NCI-H2029 (cell line): Measurements from ENCODE around the gene PCSK2.

ENCODE experiments used
- DNase-seq: peaks from one replicate; lab custom pipeline; 2025; lab: John Stamatoyannopoulos, UW

The PCSK2 gene

GRCh38 chr20:17446171-17446570 lies 219.3 kb downstream of the PCSK2 start:
- no peak for DNase-seq

GRCh38 chr20:17448071-17448470 lies 221.2 kb downstream of the PCSK2 start:
- DNase-seq, result no peak

- no peak for DNase-seq
These were observed 222.2 kb downstream of the PCSK2 start for GRCh38 chr20:17449031-17449430.

GRCh38 chr20:17452441-17452840 lies 225.6 kb downstream of the PCSK2 start:
- no peak for DNase-seq

- no peak for DNase-seq
These were observed 226.8 kb downstream of the PCSK2 start for GRCh38 chr20:17453592-17453991.

GRCh38 chr20:17456279-17456678 lies 229.4 kb downstream of the PCSK2 start:
- no peak for DNase-seq

GRCh38 chr20:17457079-17457478 lies 230.2 kb downstream of the PCSK2 start:
- no peak for DNase-seq

GRCh38 chr20:17457588-17458190 lies 230.8 kb downstream of the PCSK2 start:
- DNase-seq, result no peak

- no peak for DNase-seq
These were observed 233.3 kb downstream of the PCSK2 start for GRCh38 chr20:17460119-17460518.

- DNase-seq, result no peak
These were observed 235.1 kb downstream of the PCSK2 start for GRCh38 chr20:17461941-17462340.

GRCh38 chr20:17463711-17464110 lies 236.9 kb downstream of the PCSK2 start:
- no peak for DNase-seq

- DNase-seq, result no peak
These were observed 238.4 kb downstream of the PCSK2 start for GRCh38 chr20:17465236-17465635.

- no peak for DNase-seq
These were observed 239.8 kb downstream of the PCSK2 start for GRCh38 chr20:17466641-17467040.

GRCh38 chr20:17467120-17467655 lies 240.3 kb downstream of the PCSK2 start:
- no peak for DNase-seq

- DNase-seq, result no peak
These were observed 241.4 kb downstream of the PCSK2 start for GRCh38 chr20:17468073-17468840.

GRCh38 chr20:17469246-17470030 lies 242.6 kb downstream of the PCSK2 start:
- no peak for DNase-seq

- DNase-seq, result no peak
These were observed 243.7 kb downstream of the PCSK2 start for GRCh38 chr20:17470521-17470920.

GRCh38 chr20:17470973-17471372 lies 244.1 kb downstream of the PCSK2 start:
- DNase-seq, result no peak

- peak; percentile 25 for DNase-seq
These were observed 244.9 kb downstream of the PCSK2 start for GRCh38 chr20:17471606-17472187.

GRCh38 chr20:17473659-17474058 lies 246.8 kb downstream of the PCSK2 start:
- DNase-seq, result no peak

GRCh38 chr20:17479063-17479657 lies 252.3 kb downstream of the PCSK2 start:
- DNase-seq, result no peak

- no peak for DNase-seq
These were observed 253.9 kb downstream of the PCSK2 start for GRCh38 chr20:17480696-17481095.
